Fibroblast of skin of abdomen (primary cell): ENCODE results near the gene TMCC3.
"Not testable (repeated sequence)": the region's sequence is repeated elsewhere in the genome, so short reads cannot be mapped to it uniquely, and the experiment has no call there.

Experiments used
- DNase-seq: peaks from one replicate; pipeline ENCODE4 v3.0.0-alpha.2; 2013

Gene TMCC3

DNA sequence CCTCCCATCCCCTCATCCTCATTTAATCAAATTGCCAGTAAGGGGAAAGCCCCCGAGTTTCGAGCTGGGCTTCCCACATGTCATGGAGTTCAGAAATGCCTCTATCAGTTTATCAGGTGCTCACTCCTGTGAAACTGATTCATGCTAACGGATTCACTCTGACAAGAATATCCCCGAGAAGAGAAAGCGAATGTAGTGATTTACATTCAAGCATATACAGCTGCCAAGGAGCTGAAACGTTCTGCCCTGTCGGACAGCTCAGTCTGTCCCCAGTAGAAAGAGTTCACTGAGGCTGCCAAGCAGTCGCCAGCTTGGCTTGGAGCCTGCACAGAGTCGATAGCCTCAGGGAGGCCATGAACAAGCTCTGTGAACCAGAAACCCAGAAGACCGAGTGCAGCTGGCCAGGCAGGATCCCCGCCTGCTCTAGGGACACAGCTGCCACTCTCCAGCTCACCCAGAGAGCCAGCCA, 88.4 kb downstream of the TMCC3 start:
- no peak for DNase-seq

DNA sequence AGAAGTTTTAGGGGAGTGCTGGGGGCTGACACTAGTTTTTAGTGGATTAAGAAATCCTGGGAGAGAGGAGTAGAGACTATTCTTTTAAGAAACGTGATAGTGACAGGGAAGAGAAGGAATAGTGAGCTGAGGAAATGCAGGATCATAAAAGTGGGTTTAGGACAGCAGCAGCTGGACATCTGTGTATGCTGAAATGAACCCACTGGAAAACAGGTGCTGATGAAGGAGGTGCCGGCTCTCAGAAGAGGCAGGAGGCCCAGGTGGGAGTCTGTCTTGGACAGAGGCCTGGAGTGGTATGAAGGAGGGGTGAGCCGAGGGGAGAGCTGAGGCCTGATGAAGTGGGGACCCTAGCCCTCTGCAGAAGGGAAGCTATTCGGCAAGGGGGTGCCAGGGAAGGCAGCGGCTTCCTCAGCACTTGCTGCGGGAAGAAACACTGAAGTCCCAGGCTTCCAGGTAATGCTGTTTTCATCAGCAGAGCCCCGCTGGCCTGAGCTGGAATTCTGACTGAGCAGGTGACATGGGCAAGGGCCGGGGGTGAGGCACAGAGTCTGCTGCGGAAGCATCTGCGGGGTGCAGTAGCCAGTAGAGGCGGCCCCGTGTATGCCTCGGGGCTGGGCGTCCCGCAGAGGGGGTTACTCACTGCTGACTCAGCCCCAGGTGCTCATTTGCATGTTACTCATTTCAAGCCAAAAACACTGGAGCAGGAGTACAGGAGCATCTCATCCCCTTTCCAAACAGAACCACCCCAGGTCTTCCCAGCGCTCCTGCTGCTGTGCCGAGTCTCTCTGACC, 89.7 kb downstream of the TMCC3 start:
- DNase-seq, result peak; percentile 21

DNA sequence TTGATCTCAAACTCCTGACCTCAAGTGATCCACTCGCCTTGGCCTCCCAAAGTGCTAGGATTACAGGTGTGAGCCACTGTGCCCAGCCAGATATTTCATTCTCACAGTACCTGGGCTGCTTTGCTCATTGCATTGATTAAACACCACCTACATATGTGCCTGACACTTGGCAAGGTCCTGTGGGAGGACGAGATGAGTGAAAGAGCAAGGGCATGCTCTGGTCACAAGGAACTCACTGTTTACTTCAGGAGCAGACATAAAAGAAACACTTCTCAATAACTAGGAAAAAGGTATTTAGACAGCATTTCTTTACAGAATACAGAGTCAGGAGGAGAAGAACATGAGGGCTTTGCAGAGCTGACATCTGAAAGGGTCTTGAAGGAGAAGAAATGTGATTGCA, 91.7 kb downstream of the TMCC3 start:
- DNase-seq, result no peak

DNA sequence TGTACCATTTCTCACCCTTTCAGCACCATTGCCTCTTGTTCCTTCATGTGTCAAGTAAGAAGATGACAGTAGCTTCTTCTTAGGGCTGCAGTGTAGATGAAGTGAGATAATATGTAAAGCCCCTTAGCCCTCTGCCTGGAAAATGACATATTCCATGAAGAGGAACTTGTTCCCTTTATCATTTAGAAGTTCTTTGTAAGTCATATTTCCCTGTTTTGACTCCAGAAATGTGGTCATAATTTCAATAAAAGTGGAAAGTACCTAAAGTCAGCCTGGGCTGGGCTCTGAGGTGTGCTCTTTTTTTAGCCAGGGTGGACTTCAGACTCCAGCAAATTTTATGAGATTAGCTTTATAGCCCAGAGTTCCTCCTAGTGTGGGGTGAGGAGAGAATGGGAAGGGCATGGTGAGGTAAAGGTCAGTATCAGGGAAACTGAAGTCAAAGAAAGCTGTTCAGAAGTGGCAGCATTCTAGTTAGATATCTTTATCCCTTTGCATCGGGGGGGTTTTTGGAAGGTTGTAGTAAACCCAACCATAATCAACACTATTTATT, 92.5 kb downstream of the TMCC3 start:
- DNase-seq, result no peak

DNA sequence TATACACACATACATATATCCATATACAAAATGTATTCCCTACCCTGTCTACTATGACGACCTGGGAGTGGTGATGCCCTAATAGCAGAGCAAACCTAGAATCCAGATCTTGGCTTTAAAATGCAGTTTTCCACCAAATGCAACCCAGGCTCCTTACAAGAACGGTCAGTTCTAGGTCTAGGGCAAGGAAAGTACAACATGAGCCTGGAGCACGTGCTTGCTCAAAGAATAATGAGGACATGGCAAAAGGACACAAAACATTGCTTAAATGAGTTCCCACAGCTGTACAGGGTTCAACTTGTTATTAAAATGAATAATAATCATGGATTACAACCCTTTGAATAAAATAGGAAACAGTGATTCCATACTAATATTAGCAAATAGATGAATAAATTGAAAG, 94.7 kb downstream of the TMCC3 start:
- DNase-seq, result no peak

DNA sequence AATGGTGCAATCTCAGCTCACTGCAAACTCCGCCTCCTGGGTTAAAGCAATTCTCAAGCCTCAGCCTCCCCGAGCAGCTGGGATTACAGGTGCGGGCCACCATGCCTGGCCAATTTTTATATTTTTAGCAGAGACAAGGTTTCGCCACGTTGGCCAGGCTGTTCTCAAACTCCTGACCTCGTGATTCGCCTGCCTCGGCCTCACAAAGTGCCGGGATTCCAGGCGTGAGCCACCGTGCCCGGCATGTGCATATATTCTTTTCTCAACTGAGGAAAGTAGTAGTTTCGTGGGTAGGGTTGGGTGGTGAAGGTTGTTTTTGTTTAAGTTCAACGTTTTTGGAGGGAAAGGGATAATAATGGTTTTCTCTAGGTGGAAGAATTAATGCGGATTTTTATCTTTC, 96.5 kb downstream of the TMCC3 start:
- no peak for DNase-seq

DNA sequence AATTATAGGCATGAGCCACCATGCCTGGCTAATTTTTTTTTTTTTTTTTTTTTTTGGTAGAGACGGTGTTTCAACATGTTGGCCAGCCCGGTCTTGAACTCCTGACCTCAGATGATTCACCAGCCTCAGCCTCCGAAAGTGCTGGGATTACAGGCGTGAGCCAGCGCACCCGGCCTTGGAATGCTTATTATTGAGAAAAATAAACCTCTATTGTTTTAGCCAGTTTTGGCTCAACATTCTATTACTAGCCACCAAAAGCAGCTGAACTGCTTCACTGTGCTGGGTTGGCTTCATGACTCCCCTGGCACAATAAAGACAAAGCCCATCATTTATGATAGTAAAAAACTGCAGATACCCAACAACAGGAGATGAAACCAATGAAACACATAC, 97.2 kb downstream of the TMCC3 start:
- peak; percentile 21 for DNase-seq

DNA sequence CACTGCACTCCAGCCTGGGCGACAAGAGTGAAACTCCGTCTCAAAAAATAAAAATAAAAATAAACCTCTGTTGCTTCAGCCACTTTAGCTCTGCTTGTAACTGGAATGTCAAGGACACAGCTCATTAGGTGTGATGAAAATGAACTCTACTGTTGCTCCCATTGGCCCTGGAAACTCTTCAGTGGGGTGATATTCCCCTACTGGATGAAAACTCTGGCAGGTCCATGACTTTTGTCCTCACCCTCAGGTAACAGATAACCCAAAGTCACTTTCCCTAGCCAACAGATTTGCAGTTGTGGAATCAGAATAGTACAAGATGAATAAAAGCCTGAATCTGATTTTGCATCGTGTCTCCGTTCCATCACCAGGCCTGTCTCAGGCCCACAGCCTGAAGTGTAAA, 98.5 kb downstream of the TMCC3 start:
- no peak for DNase-seq

DNA sequence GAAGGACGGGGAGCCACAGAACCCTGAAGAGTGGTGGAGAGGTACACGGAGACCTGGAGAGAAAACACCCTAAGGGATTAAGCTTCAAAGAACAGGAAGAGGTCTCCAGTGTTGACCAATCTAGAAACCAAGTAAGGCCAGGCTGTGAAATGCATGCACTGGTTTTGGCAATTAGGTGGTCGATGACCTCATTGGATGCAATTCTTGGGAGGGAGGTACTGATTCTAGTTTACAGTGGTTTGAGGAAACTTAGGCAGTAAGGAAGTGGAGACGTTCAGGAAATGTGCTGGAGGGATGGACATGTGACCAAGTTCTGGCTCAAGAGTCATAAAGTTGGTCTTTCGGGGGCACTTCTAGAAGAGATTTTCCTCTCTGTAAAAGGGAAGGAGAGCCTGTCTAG, 99.4 kb downstream of the TMCC3 start:
- DNase-seq, result no peak

DNA sequence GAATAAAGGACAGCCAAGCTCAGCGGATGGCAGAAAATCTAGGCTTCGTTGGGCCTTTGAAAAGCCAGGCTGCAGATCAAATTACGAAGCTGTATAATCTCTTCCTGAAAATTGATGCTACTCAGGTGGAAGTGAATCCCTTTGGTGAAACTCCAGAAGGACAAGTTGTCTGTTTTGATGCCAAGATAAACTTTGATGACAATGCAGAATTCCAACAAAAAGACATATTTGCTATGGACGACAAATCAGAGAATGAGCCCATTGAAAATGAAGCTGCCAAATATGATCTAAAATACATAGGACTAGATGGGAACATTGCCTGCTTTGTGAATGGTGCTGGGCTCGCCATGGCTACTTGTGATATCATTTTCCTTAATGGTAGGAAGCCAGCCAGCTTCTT, 101.5 kb downstream of the TMCC3 start:
- DNase-seq, result not testable (repeated sequence)

DNA sequence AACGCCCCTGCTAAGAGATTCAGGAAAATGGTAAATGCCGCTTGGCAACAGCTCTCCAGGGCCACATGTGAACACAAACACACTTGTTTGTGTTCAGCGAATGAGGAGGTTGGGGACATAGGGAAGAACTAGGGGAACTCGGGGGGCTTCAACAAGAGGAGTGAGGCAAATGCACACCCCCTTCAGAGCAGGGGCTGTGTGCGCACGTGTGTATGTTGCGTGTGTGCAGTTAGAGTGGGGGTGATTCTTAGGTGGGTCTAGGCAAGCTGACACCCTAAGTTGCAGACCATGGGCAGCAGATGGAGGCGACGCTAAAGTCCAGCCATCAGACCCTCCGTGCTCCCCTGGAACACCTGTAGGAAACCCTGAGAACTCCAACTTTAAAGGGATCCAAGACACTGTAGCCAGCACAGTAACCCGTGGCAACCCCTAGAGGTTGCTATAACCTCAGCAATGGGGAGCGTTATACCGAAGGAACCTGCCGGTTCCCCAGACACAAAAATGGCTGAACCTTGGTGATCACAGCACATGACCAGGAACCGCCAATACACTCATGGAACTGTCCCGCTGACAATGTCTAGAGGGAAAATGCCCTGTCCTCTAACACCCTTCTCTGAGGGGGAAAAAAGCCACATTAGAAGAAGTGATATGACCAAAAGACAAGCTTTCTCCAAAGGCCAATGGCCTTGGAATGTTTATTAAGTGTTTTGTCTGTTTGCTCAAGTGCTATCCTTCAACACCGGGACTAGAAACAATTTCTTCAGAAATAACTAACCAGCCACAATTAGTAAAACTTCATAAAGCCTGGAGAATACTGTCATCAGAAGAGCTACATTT, 104.2 kb downstream of the TMCC3 start:
- DNase-seq, result peak; percentile 59

DNA sequence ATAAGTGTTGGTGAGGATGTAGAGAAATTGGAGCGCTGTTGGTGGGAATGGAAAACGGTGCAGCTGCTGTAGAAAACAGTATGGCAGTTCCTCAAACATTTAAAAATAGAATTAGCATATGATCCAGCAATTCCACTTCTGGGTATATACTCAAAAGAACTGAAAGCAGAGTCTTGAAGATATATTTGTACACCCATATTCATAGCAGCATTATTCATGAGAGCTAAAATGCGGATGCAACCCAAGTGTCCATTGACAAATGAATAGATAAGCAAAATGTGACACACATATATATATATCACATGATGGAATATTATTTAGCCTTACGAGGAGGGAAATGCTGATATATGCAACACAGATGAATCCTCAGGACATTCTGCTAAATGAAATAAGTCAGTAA, 106.0 kb downstream of the TMCC3 start:
- DNase-seq, result no peak

DNA sequence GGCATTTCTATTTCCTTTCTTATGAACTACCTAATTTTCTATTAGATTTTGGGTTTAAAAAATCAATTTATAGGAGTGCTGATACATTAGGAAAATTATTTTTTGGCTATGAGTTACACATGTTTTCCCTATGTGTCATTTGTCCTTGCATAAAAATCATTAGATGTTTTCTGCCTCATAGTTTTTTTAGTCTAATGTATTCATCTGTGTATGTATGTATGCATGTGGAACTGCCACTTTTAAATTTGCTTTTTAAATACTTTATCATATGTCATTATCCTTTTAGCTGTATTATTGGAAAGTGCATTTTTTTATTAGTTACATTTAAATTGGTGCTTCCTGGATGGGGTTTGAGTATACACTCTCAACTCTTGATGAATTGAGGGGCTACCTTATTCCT, 112.0 kb downstream of the TMCC3 start:
- no peak for DNase-seq

DNA sequence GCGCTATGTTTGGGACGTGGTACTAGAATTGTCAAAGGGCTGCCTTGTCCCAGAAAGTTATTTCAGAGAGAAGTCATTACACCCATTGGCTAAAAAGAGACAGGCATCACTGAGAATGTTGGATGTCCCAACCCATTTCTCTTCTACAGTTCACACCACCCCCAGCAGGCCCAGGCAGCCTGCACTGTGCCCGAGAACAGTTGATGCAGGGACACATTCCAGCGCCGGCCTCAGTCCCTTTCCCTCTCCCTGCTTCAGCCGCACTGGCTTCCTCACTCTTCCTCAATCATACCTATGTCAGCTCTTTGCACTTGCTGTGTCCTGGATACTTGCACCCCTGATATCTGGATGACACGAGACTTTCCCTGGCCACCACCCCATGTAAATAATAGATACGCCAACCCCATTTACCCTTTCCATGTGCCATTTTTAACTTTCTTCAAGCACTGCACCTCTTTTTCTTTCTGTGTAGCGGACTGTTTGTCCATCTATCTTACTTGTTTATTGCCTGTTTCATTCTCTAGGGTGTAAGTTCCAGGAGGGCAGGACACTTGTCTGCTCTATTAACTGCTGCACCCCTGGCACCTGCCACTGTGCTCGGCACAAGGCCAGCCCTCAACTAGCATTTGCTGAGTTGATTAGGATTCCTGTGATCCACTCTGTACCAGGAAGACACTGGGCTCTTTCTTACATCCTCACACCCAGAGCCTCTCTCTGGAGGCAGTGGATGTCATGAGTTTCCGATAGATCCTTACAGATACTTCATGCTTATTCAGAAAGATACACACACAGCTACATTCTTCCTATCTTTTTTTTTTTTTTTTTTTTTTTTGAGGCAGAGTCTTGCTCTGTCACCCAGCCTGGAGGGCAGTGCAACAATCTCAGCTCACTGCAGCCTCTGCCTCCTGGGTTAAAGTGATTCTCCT, 114.1 kb downstream of the TMCC3 start:
- DNase-seq, result no peak

DNA sequence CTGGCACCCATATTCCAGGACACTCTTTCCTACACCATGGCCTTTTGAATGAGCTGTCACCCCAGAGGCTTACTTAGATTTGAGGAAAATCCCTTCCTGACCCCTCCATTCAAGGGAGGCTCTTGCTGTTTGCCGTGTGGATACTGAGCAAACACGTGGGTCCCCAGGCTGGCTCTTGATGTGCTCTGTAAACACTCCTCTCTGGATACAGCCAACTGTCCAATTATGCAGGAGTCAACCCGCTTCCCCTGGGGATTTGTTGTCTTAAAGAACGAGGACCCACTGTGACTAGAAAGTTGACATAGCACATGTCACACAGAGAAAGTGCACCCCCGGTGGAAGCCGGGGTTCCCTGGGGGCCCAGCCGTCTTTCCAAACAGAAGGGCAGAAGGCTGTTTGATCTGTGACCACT, 114.8 kb downstream of the TMCC3 start:
- no peak for DNase-seq

DNA sequence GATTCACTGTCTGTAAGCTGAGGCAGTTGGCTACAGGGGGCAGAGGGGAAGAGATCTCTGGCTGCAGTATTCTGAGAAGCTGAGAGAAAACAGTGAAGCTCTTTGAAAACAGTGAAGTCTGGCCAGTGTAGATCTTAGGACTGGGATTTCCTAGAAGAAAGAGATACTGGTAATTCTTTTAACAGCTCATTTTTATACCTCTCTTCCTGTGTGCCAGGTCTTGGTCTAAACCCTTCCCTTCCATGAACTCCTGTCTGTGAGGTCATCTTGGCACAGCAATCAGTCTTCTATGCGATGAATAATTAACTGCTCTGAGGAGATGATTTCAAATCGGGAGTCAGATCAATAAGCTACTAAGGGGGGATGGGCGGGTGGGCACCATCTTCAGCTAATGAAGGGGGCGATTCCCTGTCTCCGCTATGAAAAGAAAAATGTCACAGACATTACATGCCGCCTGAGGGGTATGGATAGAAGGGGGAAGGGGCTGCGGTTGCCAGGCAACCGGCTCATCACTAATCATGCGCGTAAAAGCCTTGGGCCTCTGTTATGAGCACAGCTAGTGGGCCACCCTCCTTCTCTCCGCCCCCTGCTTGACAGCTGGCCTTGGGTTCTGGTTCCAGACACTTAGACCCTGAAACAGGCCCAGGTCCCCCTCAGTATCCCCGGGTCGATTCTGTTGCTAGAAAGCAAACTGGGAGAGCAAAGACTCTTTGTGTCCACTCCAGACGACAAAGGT, 115.4 kb downstream of the TMCC3 start:
- DNase-seq, result no peak

DNA sequence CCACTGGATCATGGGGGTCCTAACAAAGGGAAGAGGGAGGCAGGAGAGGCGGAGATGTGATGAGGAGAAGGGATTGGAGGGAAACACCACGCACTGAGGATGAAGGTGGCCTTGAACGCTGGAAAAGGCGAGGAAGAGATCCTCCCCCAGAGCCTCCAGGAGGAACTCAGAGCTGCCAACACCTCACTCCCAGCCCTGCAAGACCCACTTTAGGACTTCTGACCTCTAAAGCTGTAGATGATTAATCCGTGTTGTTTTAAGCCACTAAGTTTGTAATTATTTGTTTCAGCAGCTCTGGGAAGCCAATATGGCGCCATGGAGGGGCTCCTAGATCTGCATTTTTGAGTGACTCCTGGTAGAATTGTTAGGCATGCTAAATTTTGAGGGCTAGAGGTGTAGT, 116.1 kb downstream of the TMCC3 start:
- DNase-seq, result no peak

DNA sequence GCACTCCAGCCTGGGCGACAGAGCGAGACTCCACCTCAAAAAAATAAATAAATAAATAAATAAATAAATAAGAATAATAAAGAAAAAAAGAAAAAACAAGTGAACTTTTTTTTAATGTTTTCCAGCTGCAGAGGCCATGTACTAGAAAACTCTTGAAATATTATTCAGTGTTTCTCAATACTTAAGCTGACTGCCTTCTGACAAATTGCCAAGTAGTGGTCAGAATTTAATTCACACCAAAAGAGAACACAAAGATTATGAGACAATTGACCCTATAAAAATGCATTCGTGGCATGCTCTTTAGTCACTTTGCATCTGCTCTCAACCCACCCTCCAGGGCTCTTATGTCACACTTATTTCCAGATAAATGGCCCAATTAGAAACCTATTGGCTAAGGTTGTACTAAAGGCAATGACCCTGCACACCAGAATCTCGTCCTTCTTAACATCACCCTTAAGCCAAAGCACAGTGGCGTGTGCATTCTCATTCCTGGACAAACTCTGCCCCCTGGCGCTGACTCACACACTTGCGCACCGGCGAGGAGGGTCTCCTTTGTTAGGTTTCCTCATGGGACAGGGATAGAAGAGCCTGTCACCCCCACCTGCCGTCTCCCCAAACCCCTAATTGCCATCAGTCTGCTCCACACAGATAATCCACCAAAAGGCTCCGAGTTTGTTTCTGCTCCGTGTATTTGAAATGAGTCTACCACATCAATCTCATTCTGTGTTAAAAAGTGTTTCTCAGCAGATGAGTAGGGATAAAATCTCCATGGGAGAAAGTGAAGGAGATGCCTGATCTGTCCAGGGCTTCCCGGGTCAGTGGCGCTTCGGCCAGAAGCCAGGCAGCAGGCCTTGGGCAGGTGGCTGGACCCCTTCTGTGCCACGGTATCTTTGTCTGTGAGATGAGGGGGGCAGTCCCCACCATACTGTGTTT, 117.6 kb downstream of the TMCC3 start:
- peak; percentile 53 for DNase-seq

DNA sequence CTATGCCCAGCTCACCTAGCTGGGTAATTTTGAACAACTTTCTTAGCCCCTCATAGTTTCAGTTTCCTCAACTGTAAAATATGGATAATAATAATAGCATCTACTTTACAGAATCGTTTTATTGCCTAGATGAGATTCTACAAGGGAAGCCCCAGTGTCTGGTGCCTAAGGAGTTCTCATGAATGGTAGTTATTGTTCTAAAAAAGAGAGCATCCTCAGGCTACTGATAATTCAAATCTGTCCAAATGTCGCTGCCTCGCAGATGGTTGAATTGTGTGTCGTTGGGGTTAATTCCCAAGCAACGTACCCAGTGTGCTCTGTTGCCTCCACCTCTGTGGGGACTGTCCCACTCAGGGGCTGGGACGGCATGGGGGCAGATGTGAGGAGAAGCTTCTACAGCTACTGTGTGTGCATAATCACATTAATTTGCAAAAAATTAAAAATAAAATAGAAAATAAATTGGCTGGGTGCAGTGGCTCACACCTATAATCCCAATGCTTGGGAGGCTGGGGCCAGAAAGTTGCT, 119.1 kb downstream of the TMCC3 start:
- DNase-seq, result no peak

DNA sequence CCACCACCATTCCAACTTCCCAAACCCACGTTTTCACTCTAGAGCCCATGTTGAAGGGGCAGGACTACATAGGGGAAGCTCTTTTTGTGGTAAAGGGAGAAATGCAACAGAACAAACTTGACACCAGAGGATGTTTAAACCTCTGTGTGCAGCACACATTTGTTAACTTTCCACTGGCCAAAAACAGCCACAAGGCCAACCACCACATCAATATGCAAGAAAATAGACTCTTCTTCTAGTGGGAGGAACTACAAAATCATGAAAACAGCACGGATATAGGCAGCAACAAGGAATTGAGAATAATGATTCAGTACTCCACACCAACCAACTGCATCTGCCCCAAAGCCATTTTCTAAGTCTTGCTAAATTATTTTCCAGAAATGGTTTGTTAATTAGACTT, 124.4 kb downstream of the TMCC3 start:
- DNase-seq, result no peak
